Measurements from ENCODE around the gene CARD9. TPM values are rescaled to one million over a fixed set of nuclear protein-coding genes. Genes with fewer than 3 reads are reported as not detected.

CARD9 gene
- polyA plus RNA-seq, 1 of the 3 experiments (the other 2 are of a cell fraction): 1.1 TPM

- no peak overlapping the region for H3K4me3 ChIP-seq (ENCODE audit: low read depth in 2 of 2, low read length in 1 of 2)
- no peak overlapping the region for H3K9ac ChIP-seq
- no peak overlapping the region for H3K4me2 ChIP-seq
- no peaks in the 10 kb centered on the region for H3K9me2 ChIP-seq
- peaks cover 12% of the 10 kb centered on the region; the same call in 1 of the 2 replicates for H3K79me2 ChIP-seq (ENCODE audit: insufficient read depth)
- no peak overlapping the region for H2AFZ ChIP-seq (ENCODE audit: low read depth)
- 94% methylated on average over 12 of the region's 12 CpGs for WGBS (ENCODE audit: low lambda C conversion rate)
- H3K27ac ChIP-seq (ENCODE audit: low read depth in 2 of 2, low read length in 1 of 2): no peak overlapping the region
- POLR2A ChIA-PET: interaction anchor here (1.0 kb wide), 1 partner anchor 32 kb away, joined by 4 read pairs; no protein-coding TSS in a partner anchor
- TF ChIP-seq MEF2A (IDR thresholded peaks at IDR 0.05; ENCODE audit: borderline replicate concordance, low read depth) (no peak), REST (IDR thresholded peaks at IDR 0.05; ENCODE audit: low read depth, low read length) (no peak), USF1 (IDR thresholded peaks at IDR 0.05; ENCODE audit: borderline replicate concordance, low read depth) (no peak), POLR2AphosphoS5 (IDR thresholded peaks at IDR 0.05; ENCODE audit: low read depth, low read length) (no peak), PBX3 (IDR thresholded peaks at IDR 0.05) (no peak), USF2 (IDR thresholded peaks at IDR 0.05; ENCODE audit: borderline replicate concordance, low read depth, low read length) (no peak), ELF1 (IDR thresholded peaks at IDR 0.05) (no peak), CTCF (IDR thresholded peaks at IDR 0.05) (no peak), GABPA (IDR thresholded peaks at IDR 0.05; ENCODE audit: low read depth) (no peak)
- no peaks in the 10 kb centered on the region for H3K27me3 ChIP-seq (ENCODE audit: insufficient read depth)
- no peaks in the 10 kb centered on the region for H4K20me1 ChIP-seq (ENCODE audit: insufficient read depth)
- no peak for DNase-seq
- H3F3A ChIP-seq (replicated peaks; ENCODE audit: insufficient read depth): no peaks in the 10 kb centered on the region
- no peaks in the 10 kb centered on the region for H3K9me3 ChIP-seq
- CTCF ChIA-PET: interaction anchor here (0.8 kb wide), 1 partner anchor 18 kb away, joined by 3 read pairs; no protein-coding TSS in a partner anchor
- H3K4me1 ChIP-seq (ENCODE audit: control insufficient read depth in 1 of 2, insufficient read depth in 2 of 2, low read depth in 1 of 2, low read length in 1 of 2): no peaks in the 10 kb centered on the region
- peaks cover 36 to 73% of the 10 kb centered on the region in 2 experiments for H3K36me3 ChIP-seq (replicated peaks in 1 of 2; ENCODE audit: control insufficient read depth in 1 of 2, insufficient read depth in 2 of 2, low read length in 1 of 2)
These were observed 45.6 kb upstream of the CARD9 start for GRCh38 chr9:136419092-136419420.

Data from SK-N-SH (cell line).